Measurements from ENCODE around the gene CSNK1D.

Gene CSNK1D

DNA sequence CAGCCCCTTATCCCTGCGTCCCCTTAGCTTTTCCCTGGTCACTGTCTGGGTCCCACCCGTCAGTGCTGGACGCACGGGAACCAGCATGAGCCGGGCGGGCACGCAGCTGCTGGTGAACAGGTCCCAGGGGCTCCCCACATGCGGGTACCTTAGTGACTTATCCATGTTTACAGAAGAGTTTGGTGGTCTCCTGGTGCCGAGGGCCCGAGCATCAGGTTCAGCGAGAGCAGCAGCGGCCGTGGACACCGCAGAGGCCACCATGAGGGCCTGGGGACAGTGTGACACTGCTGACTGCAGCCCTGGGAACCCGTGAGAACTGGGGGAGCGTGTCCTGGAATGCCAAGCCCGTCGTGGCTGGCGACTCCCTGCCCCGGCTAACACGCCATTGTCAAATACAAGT is 37.4 kb upstream of the CSNK1D start:
- no peak for DNase-seq (ENCODE audit: low spot score)

DNA sequence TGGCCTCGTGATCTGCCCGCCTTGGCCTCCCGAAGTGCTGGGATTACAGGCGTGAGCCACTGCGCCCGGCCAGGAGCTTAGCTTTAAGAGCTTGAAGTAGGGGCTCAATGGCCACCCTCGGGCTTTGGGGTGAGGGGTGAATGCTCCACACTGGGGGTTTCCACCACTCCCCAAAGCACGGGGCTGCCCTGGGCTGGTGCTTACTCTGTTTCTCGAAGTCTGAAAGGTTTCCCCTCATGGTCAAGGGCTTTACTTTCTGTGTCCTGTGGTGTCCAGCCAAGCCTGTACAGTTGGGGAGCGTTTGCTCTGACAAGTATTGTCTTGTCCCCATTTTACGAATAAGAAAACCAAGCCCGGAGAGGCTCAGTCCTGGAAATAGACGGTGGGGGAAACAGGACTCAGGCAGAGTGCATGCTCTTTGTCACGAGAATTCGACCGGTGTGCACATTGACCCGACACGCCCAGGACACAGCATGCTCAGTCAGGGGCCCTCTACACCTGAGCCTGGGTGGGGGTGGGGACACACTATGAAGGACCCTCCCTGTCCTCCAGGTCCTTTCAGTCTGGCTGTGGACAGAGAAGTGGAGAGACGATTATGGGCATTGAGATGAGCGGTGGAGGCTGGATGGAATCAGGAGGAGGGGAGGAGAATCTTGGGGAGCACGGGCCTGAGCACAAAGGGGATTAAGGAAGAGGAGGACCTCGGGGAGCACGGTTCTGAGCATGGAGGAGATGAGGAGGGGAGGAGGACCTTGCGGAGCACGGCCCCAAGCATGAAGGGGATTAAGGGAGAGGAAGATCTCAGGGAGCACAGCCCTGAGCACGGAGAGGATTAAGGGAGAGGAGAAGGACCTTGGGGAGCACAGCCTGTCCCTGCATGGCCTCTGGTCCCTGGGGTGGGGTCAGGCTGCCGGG is 36.4 kb upstream of the CSNK1D start:
- no peak for DNase-seq (ENCODE audit: low spot score)

DNA sequence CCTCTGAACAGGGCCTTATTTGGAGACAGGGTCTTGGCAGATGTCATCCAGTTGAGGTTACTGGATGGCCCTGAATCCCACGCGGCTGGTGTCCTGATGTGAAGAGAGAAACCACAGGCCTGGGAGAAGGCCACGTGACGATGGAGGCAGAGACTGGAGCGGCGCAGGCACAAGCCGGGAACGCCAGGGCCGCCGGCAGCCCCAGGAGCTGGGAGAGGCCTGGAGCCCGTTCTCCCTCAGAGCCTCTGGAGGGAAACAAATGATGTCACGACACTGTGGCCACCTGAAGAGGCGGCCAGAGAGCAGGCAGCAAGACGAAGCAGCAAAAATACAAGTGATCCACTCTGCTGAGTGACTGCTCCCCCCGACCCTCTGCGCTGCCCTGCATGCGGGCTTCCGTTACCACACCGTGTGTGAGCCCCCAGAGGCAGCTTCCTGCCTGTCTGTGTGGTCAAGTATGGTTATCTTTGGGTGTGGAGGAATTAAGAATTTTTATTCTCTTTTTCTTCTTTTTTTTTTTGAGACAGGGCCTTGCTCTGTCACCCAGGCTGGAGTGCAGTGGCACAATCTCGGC is 32.3 kb upstream of the CSNK1D start:
- DNase-seq (ENCODE audit: low spot score): no peak

DNA sequence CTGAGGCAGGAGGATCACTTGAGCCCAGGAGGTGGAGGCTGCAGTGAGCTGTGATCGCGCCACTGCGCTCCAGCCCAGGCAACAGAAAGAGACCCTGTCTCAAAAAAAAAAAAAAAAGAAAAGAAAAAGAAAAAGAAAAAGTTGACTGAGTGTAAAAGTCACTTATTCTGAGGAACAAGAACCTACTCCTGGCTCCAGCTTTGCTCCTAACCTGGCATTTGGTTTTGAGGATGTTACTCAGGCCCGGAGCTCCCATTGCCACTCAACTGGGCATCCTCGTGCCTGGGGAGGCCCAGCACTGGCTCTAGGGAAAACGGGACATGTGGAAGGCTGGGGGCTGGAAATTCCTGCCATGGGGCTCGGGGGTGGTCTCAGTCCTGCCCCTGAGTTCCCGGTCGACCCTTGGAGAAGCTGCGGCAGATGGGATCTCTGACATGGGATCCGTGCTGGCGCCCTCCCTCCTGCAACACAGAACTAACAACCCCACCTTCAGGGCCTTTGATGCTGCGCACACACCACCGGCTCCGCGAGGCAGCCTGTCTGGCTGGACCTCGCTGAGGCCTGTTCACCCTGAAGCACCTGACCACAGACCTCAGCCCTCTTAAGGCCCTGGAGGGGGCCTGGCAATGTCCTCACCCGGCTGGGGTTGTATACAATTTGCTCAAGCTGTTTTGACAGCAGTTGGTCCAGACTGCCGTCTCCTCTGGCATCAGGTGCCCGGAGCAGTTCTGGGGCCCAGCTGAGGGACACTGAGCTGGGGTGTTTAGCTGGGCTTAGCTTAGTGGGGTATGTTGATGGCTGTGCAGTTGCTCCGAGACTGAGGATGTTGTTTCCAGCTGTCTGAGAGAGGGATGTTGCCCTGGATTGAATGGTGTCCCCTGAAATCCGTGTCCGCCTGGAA is 31.6 kb upstream of the CSNK1D start:
- DNase-seq (ENCODE audit: low spot score): no peak

DNA sequence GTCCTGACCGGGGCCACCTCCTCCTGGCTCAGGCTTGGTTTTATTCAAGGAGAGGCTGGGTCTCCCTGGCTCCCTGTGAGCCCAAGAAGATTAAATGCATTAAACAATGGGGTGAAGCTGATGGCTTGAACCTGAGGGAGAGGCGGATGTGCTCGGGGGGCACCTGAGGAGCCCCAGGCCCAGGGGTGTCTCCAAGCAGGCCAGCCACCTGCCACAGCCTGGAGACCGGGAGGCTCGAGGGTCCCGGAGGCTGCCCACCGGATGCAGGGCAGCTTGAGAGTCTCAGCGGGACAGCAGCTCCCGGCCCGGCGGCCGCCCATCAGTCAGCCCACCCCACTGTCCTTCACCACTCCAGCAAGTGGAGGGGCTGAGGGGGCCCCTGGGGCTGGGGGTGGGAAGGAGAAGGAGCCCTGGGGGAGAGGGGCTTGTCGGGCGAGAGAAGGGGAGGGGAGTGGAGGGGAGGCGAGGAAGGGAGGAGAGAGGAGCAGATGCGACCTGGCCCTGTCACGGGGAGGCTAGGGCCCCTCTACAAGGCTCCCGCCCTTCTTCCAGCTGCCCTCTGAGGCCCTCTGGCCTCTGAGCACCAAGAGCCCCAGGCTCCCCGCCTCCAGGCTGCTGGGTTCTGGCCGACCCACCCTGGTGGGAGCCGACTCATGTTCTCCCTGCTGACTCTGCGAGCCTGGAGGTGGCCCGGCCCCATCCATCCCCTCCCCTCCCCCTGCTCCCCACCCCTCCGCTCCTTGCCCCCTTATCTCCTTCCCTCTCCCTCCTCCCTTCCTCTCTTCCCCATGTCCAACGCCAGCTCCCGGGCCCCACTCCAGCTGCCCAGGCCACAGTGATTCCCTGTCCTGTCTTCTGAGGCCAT is 30.7 kb upstream of the CSNK1D start:
- DNase-seq (ENCODE audit: low spot score): no peak

DNA sequence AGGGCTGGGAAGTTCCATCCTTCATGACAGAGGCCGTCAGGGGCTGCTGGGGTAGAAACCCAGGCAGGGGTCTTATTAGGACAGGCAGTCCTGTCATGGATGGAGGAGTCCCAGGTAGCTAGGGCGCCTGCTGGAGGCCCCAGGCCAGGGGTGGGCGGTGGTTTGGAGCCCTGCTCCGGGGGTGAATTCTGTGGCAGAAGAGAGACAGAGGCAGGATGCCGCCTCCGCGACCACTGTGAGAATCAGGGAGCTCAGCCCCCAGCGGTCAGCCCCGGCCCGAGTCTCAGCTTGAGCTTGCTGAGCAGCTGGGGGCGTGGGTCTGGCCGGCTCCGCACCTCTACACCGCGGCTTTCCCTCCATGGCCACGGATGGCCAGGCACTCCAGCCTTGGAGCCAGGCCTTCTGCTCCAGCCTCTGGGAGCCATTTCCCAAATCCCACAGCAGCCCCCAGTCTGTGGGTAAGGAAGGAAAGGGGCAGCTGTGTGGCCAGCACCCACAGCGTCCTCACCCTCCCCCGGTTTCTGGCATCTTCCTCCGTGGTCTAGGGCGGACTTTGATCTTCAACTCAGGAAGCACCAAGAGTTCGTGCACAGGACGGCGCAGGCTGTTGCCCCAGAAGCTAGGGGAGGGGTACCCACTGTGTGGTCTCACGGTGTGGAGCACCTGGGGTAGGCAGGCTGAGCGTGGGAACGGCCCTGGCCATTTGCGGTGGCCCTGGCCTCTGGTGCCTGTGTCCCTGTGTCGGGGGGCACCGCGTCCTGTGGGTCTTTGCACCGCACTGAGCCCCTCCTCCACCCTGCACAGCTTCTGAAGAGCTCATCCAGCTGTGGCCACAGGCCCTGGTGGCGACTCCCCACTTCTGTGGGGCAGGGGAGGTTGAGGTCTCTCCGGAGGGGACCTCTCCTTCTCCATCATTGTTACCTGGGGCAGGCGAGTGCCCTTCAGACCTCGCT is 29.8 kb upstream of the CSNK1D start:
- peak; percentile 42 for DNase-seq (ENCODE audit: low spot score)

DNA sequence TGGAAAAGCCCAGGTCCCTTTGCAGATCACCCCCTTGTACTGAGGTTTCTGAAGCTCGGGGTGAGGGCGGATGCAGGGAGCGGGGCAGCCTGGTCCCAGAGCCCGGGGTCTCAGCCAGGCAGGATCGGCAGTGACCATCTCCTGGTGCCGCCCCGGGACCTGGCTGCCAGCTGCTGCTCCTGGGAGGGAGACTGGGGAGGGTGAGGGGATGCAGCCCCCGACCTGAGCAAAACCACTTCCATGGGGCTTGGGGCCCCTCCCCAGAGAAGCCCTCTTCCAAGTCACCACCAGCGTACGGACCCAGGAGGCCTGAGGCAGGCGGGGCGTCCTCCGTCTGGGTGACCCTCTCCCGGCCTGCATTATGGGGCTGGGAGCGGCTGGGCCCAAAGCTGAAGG is 29.1 kb upstream of the CSNK1D start:
- no peak for DNase-seq (ENCODE audit: low spot score)

DNA sequence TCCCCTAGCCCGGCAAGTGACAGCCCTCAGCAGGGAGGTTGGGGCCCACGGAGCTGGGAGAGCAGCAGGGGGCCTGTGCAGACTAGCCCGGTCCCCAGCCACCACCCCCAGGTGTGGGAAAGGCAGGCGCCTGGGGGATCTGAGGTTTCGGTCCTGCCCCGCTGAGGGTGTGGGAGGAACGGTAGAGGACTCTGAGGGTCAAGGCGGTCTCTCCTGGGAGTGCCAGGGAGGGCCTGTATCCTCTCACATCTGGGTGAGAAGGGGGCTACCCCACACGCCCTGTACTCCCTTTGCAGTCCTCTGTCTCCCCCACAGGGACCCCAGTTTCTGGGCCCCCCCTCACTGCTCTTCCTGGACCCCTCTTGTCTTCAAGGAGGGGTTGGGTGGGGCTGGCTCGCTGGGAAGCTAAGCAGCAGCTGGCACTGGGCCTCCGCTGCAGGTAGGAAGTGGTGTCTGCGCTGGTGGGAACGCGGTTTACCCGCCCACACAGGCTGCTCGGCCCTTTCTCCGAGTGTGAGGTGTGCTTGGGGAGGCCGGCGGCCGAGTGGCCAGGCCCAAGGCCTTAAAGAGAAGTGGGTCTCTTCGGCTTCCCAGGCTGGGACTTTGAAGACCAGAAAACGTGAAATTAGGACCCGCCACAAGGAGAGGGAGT is 28.5 kb upstream of the CSNK1D start:
- DNase-seq (ENCODE audit: low spot score): peak; percentile 51

DNA sequence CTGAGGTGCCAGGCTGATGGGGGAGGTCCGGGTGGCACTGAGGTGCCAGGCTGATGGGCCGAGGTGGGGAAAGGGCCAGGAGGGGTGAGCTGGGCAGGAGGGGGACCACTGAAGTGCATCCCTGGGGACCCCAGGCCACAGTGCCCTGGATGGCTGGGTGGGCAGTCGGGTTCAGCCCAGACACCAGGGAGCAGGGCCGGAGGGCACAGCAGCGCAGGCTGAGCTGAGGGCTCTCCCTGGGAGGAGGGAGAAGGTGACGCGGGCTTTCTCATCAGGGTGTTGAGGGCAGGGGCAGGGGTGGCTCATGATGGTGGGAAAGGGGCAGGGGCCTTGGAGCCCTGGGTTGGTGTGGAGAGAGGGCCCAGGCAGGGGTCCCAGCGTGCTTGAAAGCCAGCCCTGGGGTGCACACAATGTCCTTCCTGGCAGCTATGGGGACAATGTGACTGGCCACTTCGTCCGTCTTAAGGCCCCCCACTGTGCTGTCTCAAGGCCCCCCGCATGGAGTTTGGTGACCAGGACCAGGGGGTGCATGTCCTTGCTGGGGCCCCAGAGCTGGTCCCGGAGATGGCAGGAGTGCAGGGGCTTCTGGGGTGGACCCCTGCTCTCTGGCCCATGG is 27.9 kb upstream of the CSNK1D start:
- DNase-seq (ENCODE audit: low spot score): no peak

DNA sequence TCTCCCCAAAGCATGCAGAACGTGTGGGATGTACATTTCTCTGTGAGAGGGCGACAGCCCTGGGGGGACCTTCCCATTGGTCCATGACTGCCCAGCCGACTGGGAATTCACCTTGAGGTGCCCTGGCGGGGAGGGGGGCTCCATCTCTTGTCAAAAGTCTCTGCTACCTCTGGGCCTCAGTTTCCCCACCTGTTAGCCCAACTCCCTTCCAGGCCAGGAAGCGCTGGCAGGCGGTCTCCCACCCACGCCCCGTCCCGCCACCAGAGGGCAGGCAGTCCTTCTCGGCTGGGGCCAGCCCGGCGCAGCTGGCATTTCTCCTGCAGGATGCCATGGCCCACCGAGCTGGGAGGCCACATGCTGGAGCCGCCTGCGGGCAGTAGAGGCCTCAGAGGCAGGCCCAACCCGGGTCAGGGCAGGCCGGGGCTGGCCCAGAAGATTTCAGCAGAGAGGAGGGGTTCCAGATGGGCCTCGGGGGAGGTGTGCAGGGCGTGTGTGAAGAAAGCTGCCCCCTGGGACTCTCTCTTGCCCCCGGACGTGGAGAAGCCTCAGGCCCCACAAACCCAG is 27.3 kb upstream of the CSNK1D start:
- peak; percentile 65 for DNase-seq (ENCODE audit: low spot score)

DNA sequence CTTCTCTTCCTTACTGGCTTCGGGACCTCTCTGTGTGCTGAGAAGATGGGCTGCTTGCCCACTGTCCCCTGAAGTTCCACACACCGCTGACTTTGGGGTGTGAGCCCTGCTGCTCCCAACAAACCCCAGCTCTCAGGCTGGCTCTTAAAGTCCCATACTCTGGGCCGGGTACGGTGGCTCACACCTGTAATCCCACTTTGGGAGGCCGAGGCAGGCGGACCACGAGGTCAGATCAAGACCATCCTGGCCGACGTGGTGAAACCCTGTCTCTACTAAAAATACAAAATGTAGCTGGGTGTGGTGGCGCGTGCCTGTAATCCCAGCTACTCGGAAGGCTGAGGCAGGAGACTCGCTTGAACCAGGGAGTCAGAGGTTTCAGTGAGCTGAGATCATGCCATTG is 26.7 kb upstream of the CSNK1D start:
- DNase-seq (ENCODE audit: low spot score): no peak

DNA sequence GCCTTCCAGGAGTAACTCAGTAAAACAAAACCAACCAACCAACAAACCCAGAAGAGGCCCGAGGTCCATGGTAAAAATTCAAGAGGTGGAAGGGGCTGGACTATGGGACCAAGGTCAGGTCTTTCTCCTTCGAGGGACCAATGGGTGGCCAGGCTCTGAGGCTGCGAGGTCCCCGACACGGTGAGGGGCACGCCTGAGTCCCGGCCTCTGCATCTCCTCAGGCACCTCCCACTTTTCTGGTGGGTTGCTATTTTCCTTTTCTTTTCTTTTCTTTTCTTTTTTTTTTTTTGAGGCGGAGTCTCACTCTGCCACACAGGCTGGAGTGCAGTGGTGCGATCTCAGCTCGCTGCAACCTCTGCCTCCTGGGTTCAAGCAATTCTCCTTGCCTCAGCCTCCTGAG is 26.0 kb upstream of the CSNK1D start:
- no peak for DNase-seq (ENCODE audit: low spot score)

DNA sequence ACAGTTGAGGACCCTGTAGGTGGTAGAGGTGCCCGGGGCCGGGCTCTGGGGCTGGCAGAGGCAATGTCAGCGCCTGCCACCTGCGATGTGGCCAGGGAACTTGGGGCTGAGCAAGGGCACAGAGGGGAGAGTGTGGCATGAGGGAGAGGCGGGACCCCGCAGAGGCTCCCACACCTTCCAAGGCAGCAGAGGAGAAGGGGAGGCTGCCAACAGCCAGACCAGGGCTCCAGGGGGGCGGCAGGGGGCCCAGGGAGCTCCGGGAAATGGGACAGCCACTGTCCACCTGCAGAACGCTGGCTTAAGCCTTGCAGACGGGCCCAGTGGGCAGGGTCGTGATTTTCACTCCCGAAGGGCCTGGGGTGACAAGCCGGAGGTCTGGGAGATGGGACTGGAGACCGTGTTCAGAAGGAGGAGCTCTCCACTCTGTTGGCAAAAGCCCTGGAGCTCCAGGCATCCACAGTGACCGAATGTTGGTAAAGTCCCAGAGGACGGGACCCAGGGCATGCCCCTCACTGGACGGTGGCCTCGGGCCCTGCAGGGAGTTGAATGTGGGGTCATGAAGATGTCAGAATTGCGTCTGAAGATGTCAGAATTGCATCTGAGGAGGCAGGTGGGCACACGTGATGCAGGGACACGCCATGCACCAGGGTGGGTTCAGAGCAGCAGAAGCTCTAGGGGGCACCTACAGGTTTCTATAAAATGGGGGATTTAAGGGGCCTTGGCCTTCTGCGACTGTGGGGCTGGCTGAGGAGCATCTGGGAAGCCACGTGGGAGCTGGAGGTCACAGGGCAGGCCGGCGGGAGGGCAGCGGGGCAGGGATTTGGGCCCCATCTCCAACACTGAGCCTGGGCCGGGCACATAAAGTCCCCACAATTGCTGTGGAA is 25.3 kb upstream of the CSNK1D start:
- no peak for DNase-seq (ENCODE audit: low spot score)

DNA sequence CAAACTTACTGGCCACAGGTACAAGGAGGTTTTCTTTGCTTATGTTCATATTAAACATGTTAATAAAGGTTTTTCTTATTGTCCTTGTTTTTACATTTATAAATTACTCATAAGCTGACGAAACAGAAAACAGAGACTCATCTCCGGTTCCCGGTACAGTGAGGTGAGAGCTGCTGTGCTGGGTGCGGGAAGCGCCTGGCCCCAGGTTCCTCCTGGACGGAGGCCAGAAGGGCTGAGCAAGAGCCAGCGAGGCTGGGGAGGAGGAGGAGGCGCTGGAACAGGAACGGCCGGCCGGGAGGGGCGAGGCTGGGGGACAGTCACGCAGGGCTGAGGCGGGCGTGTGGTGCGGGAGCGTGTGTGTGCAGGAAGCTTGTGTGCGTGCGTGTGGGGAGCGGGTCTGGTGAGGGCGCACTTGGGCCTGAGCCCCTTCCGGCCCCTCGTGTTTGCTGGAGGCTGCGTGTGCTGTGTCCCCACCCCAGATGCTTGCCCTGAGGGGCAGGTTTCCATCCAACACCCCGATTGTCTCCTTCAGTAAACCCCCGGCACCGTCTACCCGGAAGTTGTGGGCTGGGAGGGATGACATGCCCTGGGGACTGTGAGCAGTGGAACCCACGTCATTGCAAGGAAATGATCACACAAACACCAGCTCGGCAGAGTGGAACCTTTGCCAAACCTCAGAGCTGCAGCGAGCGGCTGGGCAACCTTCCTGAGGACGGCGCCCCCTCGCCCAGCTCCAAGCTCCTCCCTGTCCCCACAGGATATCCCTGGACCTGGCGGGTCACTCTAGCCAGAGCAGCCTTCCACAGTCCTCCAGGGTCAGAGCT is 24.4 kb upstream of the CSNK1D start:
- DNase-seq (ENCODE audit: low spot score): peak; percentile 93

DNA sequence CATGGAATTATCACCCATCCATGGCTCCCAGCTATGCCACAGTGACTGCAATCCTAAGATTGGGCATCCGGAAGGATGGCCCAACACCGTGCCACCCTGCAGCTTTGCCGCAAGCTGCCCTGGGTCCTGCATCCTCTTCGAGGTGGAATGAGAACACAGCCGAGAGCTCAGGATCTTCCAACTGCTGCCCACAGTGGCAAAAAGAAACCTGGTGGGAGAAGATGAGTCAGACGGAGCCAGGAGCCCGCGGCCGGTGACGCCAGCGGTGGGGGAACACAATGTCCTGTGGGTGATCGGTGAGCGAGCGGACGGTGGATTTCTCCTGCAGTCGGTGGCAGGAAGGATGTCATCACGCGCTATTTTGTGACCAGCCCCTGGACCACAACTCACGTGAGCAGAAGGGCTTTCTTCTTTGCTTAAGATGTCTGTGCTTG is 23.8 kb upstream of the CSNK1D start:
- DNase-seq (ENCODE audit: low spot score): peak; percentile 74

DNA sequence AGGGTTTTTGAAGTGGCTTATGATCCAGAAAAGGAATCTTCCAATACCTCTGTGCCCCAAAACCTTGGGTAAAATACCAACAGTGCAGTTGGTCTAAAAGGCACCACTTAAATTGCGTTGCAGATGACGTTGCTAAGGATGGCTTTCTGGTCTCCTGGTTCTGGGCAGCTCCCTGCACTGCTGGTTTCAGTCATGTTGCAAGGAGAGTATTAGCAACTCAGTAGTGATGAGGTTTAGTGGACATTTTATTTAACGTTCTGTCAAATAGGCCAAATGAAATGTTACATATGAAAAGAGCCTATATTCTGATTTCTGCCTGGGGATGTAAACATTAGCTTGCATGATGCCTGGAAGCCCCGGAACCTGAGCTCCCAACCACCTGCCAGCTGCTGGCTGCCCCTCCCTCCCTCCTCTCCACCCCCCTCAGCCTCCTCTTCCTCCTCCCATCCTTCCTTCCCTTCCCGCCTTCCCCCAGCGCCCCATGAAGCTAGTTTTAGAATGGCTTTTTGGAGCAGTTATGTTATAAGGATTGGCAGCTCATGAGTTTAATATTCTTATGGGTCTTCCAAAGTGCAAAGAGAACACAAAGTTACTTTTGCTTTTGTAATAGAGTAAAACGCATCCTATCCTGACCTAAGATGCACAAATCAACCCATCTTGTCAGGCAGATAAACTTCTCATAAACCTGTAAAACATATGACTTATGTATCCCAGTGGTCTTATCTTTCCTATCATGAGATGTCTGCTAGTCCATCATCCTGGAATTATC is 23.2 kb upstream of the CSNK1D start:
- DNase-seq (ENCODE audit: low spot score): no peak

DNA sequence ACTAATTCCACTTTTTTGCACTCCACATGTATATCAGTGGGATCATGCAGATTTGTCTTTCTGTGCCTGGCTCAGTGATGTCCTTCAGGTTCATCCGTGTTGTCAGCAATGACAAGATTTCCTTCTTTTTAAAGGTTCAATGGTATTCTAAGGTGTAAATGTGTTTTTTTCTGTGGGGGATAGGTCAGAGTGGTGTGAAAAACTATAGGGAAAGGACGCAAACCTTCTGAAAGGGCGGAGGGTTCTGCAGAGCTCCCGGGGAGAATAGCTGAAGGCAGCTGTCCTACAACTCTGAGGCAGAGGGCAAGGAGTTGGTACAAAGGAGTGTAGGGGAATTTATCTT is 21.9 kb upstream of the CSNK1D start:
- no peak for DNase-seq (ENCODE audit: low spot score)

All from CD4-positive, alpha-beta T cell treated with Interleukin-6 at 100 ng/mL for 8 hours (primary cell).